ENCODE measurements around the gene CPSF3. TPM values are rescaled to one million over a fixed set of nuclear protein-coding genes. Genes with fewer than 3 reads are reported as not detected.

CPSF3 gene
- total and polyA plus RNA-seq, 9 of the 15 experiments (the other 6 are each of a cell fraction or from before 2014, with no cell fraction given) = 54.2 to 151 (median 94.5) TPM

- TF ChIP-seq RERE (CRISPR knock-in tag; IDR thresholded peaks at IDR 0.05; ENCODE audit: borderline replicate concordance) (no peak), ARID2 (IDR thresholded peaks at IDR 0.05) (no peak), CCAR2 (IDR thresholded peaks at IDR 0.05; ENCODE audit: low read depth, low read length) (no peak), ZNF766 (CRISPR knock-in tag; conservative IDR thresholded peaks at IDR 0.05) (no peak), CREB1 (IDR thresholded peaks at IDR 0.05) (no peak), CREB1 (CRISPR knock-in tag; IDR thresholded peaks at IDR 0.05) (no peak), NCOA6 (IDR thresholded peaks at IDR 0.05) (no peak), ZBTB5 (IDR thresholded peaks at IDR 0.05) (no peak), BRF2 (IDR thresholded peaks at IDR 0.05; ENCODE audit: borderline replicate concordance, insufficient read depth, insufficient read length) (no peak), ZNF583 (CRISPR knock-in tag; IDR thresholded peaks at IDR 0.05) (no peak)
These were observed 54.5 kb downstream of the CPSF3 start (continued) for GRCh38 chr2:9477914-9478313.
